ENCODE measurements around the gene EIF2AK3. TPM values are rescaled to one million over a fixed set of nuclear protein-coding genes. Genes with fewer than 3 reads are reported as not detected.

EIF2AK3 gene
- total RNA-seq, 1 donor from 2014 or later: 23.4 TPM

GRCh38 chr2:88591698-88592097, 35.6 kb downstream of the EIF2AK3 start:
- Histone ChIP-seq H3K27ac (no peak overlapping the region), H3K4me3 (no peak overlapping the region), H3K36me3 (peaks cover 63% of the 10 kb centered on the region), H3K27me3 (no peaks in the 10 kb centered on the region), H3K9me3 (no peaks in the 10 kb centered on the region), H3K4me1 (no peaks in the 10 kb centered on the region)
- ATAC-seq: no peak
- DNase-seq: no peak
- intact Hi-C loops (cut with DNase I): loop anchor here (5.0 kb wide), 1 partner anchor 76 kb away; no protein-coding TSS in a partner anchor
- TF ChIP-seq CTCF (IDR thresholded peaks at IDR 0.05): no peak

GRCh38 chr2:88590998-88591613, 36.2 kb downstream of the EIF2AK3 start:
- no peaks in the 10 kb centered on the region for H3K9me3 ChIP-seq
- H3K4me1 ChIP-seq: no peaks in the 10 kb centered on the region
- peak; percentile 90 for ATAC-seq
- TF ChIP-seq CTCF (IDR thresholded peaks at IDR 0.05): peak; percentile 83
- peaks cover 68% of the 10 kb centered on the region for H3K36me3 ChIP-seq
- no peak overlapping the region for H3K27ac ChIP-seq
- H3K27me3 ChIP-seq: no peaks in the 10 kb centered on the region
- DNase-seq: no peak
- no peak overlapping the region for H3K4me3 ChIP-seq
- intact Hi-C loops (cut with DNase I): loop anchor here (5.0 kb wide), 1 partner anchor 76 kb away; no protein-coding TSS in a partner anchor

- no peak for TF ChIP-seq CTCF (IDR thresholded peaks at IDR 0.05)
- Histone ChIP-seq H3K9me3 (no peaks in the 10 kb centered on the region), H3K4me1 (no peaks in the 10 kb centered on the region), H3K36me3 (peaks cover 94% of the 10 kb centered on the region), H3K27ac (no peak overlapping the region), H3K27me3 (no peaks in the 10 kb centered on the region), H3K4me3 (no peak overlapping the region)
- intact Hi-C loops (cut with DNase I): no loop called here
- ATAC-seq (no peak), DNase-seq (no peak)
These were observed 41.3 kb downstream of the EIF2AK3 start for GRCh38 chr2:88585969-88586368.

GRCh38 chr2:88582030-88582429, 45.2 kb downstream of the EIF2AK3 start:
- Histone ChIP-seq H3K4me3 (no peak overlapping the region), H3K27ac (no peak overlapping the region), H3K36me3 (peaks cover 92% of the 10 kb centered on the region), H3K27me3 (no peaks in the 10 kb centered on the region), H3K4me1 (no peaks in the 10 kb centered on the region), H3K9me3 (no peaks in the 10 kb centered on the region)
- no peak for DNase-seq
- no peak for TF ChIP-seq CTCF (IDR thresholded peaks at IDR 0.05)
- intact Hi-C loops (cut with DNase I): no loop called here
- no peak for ATAC-seq

GRCh38 chr2:88580088-88580487, 47.2 kb downstream of the EIF2AK3 start:
- no peak overlapping the region for H3K4me3 ChIP-seq
- DNase-seq: no peak
- no peaks in the 10 kb centered on the region for H3K4me1 ChIP-seq
- no peaks in the 10 kb centered on the region for H3K27me3 ChIP-seq
- H3K27ac ChIP-seq: no peak overlapping the region
- intact Hi-C loops (cut with DNase I): no loop called here
- H3K9me3 ChIP-seq: no peaks in the 10 kb centered on the region
- TF ChIP-seq CTCF (IDR thresholded peaks at IDR 0.05): no peak
- H3K36me3 ChIP-seq: peaks cover 91% of the 10 kb centered on the region
- no peak for ATAC-seq

GRCh38 chr2:88575630-88576029, 51.6 kb downstream of the EIF2AK3 start:
- Histone ChIP-seq H3K4me1 (no peaks in the 10 kb centered on the region), H3K27me3 (no peaks in the 10 kb centered on the region), H3K4me3 (no peak overlapping the region), H3K27ac (no peak overlapping the region), H3K9me3 (no peaks in the 10 kb centered on the region), H3K36me3 (peaks cover 90% of the 10 kb centered on the region)
- peak; percentile 77 for ATAC-seq
- intact Hi-C loops (cut with DNase I): no loop called here
- no peak for TF ChIP-seq CTCF (IDR thresholded peaks at IDR 0.05)
- no peak for DNase-seq

Measured in upper lobe of right lung (tissue), 1 donor.